ENCODE results near the gene SH3TC1. TPM values are rescaled to one million over a fixed set of nuclear protein-coding genes. Genes with fewer than 3 reads are reported as not detected.

SH3TC1 gene
- total RNA-seq, 4 donors from 2014 or later = 13.7 to 18.7 (median 15.2) TPM

DNA sequence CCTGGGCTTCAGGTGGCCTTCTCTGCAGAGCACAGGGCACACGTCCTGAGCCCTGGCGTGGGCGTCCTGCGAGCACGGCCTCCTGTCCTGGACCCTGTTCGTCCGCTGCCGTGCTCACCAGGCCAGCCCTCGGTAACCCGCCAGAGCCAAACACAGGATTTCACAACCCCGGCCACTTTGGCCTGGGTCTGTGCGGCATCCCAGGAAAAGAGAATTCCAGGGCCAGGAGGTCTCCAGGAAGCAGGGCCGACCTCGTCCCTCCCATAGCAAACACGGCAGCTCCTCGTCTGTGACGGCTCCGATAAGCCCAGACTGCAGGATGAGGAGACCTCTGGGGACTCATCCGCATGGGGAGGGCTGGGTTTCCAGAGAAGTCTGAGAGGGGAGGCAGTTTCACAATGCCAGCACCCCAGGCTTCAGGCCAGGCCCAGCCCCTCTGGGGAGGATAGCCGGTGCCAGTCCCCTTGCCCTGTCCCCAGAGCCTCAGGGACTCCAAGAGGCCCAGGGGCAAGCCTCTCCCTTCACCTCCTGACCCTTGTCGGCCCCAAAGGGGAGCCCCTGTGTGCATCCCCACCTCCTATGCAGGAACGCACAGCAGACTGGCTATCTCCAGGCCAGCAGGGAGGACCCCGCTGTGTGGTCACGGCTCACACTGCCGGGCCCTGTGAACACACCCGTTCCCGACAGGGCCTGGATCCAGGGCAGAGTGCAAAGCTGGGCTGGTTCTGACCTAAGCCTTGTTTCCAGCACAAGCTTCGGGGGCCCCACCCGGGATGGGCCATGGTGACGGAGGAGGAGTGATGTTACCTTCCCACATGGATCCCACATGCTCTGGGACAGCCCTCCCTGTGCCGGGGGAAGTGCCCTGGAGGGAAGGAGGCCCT lies 48.2 kb downstream of the SH3TC1 start:
- no peak overlapping the region for H3K4me3 ChIP-seq
- peaks cover 8 to 22% (median 12%) of the 10 kb centered on the region in 4 donors for H3K4me1 ChIP-seq
- TF ChIP-seq, protein P1, sequence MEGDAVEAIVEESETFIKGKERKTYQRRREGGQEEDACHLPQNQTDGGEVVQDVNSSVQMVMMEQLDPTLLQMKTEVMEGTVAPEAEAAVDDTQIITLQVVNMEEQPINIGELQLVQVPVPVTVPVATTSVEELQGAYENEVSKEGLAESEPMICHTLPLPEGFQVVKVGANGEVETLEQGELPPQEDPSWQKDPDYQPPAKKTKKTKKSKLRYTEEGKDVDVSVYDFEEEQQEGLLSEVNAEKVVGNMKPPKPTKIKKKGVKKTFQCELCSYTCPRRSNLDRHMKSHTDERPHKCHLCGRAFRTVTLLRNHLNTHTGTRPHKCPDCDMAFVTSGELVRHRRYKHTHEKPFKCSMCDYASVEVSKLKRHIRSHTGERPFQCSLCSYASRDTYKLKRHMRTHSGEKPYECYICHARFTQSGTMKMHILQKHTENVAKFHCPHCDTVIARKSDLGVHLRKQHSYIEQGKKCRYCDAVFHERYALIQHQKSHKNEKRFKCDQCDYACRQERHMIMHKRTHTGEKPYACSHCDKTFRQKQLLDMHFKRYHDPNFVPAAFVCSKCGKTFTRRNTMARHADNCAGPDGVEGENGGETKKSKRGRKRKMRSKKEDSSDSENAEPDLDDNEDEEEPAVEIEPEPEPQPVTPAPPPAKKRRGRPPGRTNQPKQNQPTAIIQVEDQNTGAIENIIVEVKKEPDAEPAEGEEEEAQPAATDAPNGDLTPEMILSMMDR (IDR thresholded peaks at IDR 0.05) = no peak
- peak; percentile 6 to 13 for TF ChIP-seq POLR2AphosphoS5 (IDR thresholded peaks at IDR 0.05)
- no peaks in the 10 kb centered on the region for H3K27me3 ChIP-seq
- no peaks in the 10 kb centered on the region for H3K9me3 ChIP-seq
- H3K36me3 ChIP-seq = no peaks in the 10 kb centered on the region
- intact Hi-C loops (cut with DNase I) = no loop called here
- DNase-seq (ENCODE audit: extremely low spot score) = no peak
- WGBS = 88% methylated on average over 5 of the region's 31 CpGs
- H3K27ac ChIP-seq (replicated peaks in 1 of 4) = peak overlapping the region; percentile 28 to 62 (median 38)

DNA sequence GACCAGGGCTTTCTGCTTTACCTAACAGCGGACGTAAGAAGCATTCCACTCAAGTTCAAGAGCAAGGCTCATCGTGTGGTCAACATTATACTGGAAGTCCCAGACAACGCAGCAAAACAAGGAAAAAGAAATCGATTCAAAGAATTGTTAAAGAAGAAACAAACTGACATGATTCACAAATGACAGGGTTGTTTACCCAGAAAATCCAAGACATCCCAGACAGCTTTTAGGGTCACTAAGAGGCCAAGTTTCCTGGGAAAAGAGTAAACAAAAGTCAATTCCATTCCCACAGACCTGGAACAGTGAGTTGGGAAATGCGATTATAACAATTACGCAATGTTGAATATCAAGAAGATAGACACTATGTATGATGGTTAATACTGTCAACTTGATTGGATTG lies 49.0 kb downstream of the SH3TC1 start:
- H3K27me3 ChIP-seq = no peaks in the 10 kb centered on the region
- no peaks in the 10 kb centered on the region for H3K9me3 ChIP-seq
- no peak for TF ChIP-seq POLR2A (IDR thresholded peaks at IDR 0.05; ENCODE audit: low read depth)
- TF ChIP-seq EP300 (IDR thresholded peaks at IDR 0.05) = no peak
- TF ChIP-seq, protein P1 (IDR thresholded peaks at IDR 0.05) = no peak
- TF ChIP-seq POLR2AphosphoS5 (IDR thresholded peaks at IDR 0.05) = no peak
- no peak overlapping the region for H3K4me3 ChIP-seq
- H3K36me3 ChIP-seq = no peaks in the 10 kb centered on the region
- DNase-seq (ENCODE audit: extremely low spot score) = no peak
- H3K4me1 ChIP-seq = peaks cover 0 to 16% (median 5%) of the 10 kb centered on the region in 4 donors
- 83% methylated on average over 7 of the region's 7 CpGs for WGBS
- intact Hi-C loops (cut with DNase I) = no loop called here
- H3K27ac ChIP-seq (replicated peaks in 1 of 4) = peak overlapping the region; percentile 12 to 50 (median 38)

DNA sequence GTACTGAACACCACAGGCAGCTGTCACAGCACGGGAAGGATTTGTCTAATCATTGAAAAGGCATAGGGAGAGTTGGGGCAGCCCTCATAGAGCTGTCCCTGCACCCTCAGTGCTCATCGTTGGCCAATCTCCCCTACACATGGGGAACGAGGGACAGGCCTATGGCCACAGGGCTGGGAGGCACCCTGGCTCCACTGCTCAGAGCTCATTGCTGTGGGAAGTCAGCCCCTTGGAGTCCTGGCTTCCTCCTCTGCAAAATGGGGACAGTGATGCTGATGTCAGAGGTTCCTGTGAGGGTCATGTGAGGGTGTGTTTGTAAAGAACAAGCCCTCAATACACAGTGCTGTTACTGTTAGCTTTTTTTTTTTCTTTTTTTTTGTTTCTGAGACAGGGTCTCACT lies 51.1 kb downstream of the SH3TC1 start:
- WGBS = 79% methylated on average over 3 of the region's 3 CpGs
- Histone ChIP-seq H3K9me3 (no peaks in the 10 kb centered on the region), H3K27me3 (no peaks in the 10 kb centered on the region), H3K27ac (replicated peaks in 1 of 4) (no peak overlapping the region), H3K36me3 (no peaks in the 10 kb centered on the region), H3K4me1 (peaks cover 0 to 16% (median 5%) of the 10 kb centered on the region in 4 donors), H3K4me3 (no peak overlapping the region)
- intact Hi-C loops (cut with DNase I) = no loop called here
- no peak for DNase-seq (ENCODE audit: extremely low spot score)
- no peak for TF ChIP-seq POLR2AphosphoS5 (IDR thresholded peaks at IDR 0.05)
- no peak for TF ChIP-seq POLR2A (IDR thresholded peaks at IDR 0.05; ENCODE audit: low read depth)
- TF ChIP-seq EP300 (IDR thresholded peaks at IDR 0.05) = no peak
- TF ChIP-seq, protein P1 (IDR thresholded peaks at IDR 0.05) = no peak

DNA sequence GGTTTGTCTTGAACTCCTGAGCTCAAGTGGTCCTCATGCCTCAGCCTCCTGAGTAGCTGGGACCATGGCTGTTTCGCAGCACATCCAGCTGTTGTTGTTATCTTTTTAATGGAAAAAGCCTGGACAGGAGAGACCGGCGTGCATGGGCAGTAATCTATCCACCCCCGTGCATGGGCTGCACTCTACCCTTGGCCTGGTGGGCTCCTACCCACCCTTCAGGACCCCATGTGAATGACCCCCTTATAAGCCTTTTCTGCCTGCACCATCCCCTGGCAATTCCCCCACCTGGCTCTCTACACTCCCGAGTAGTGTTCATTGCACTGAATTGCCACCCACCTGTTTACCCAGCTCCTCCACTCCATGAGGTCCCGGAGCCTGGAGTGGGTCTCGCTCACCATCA lies 51.5 kb downstream of the SH3TC1 start:
- Histone ChIP-seq H3K4me3 (no peak overlapping the region), H3K27me3 (no peaks in the 10 kb centered on the region), H3K4me1 (peaks cover 0 to 16% (median 6%) of the 10 kb centered on the region in 4 donors), H3K27ac (replicated peaks in 1 of 4) (no peak overlapping the region), H3K36me3 (no peaks in the 10 kb centered on the region), H3K9me3 (no peaks in the 10 kb centered on the region)
- no peak for DNase-seq (ENCODE audit: extremely low spot score)
- TF ChIP-seq POLR2A (IDR thresholded peaks at IDR 0.05; ENCODE audit: low read depth) (no peak), POLR2AphosphoS5 (IDR thresholded peaks at IDR 0.05) (no peak), EP300 (IDR thresholded peaks at IDR 0.05) (no peak)
- TF ChIP-seq, protein P1 (IDR thresholded peaks at IDR 0.05) = no peak
- intact Hi-C loops (cut with DNase I) = no loop called here
- WGBS = 81% methylated on average over 7 of the region's 7 CpGs

Measured in esophagus muscularis mucosa (tissue), 4 donors.